A673 (cell line): ENCODE measurements around the gene ZNF507.

Experiments used
- EZH2 ChIP-seq: fragments of 200-600 bp; sonication (generic); IDR thresholded peaks from 2 replicates; pipeline ENCODE4 v1.6.1; 2017; ENCODE audit warnings: borderline replicate concordance, low read depth, mild to moderate bottlenecking, mixed read lengths, antibody characterized with exemption, low read length; ENCODE audit not compliant: poor library complexity, severe bottlenecking
- TF ChIP-seq, protein P1 (sequence below): fragments of 300-800, 200-600 bp; sonication (generic); conservative IDR thresholded peaks from 2 replicates; pipeline ENCODE4 v1.5.1; 2017; ENCODE audit warnings: low read depth, mild to moderate bottlenecking, antibody characterized with exemption, low read length, moderate library complexity, mixed read lengths

DNA sequence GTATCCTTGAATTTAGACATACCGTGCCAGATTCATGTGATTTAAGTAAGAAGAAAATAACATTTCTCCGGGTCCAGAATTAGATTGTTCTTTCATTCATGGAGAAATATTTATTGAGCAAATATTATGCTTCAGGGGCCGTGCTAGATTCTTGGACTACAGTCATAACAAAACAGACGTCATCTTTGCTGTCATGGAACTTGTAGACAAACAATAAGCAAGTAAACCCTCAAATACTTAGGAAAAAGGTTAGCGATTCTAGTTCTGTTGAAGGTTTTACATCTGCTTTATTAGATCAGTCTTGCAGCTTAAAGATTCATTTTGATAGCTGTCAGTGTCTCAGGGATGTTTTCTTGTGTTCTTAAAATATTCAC, 16.9 kb downstream of the ZNF507 start:
- TF ChIP-seq, protein P1, sequence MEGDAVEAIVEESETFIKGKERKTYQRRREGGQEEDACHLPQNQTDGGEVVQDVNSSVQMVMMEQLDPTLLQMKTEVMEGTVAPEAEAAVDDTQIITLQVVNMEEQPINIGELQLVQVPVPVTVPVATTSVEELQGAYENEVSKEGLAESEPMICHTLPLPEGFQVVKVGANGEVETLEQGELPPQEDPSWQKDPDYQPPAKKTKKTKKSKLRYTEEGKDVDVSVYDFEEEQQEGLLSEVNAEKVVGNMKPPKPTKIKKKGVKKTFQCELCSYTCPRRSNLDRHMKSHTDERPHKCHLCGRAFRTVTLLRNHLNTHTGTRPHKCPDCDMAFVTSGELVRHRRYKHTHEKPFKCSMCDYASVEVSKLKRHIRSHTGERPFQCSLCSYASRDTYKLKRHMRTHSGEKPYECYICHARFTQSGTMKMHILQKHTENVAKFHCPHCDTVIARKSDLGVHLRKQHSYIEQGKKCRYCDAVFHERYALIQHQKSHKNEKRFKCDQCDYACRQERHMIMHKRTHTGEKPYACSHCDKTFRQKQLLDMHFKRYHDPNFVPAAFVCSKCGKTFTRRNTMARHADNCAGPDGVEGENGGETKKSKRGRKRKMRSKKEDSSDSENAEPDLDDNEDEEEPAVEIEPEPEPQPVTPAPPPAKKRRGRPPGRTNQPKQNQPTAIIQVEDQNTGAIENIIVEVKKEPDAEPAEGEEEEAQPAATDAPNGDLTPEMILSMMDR, result no peak
- no peak for TF ChIP-seq EZH2
